ENCODE results near the gene SLC30A1.

SLC30A1 gene

DNA sequence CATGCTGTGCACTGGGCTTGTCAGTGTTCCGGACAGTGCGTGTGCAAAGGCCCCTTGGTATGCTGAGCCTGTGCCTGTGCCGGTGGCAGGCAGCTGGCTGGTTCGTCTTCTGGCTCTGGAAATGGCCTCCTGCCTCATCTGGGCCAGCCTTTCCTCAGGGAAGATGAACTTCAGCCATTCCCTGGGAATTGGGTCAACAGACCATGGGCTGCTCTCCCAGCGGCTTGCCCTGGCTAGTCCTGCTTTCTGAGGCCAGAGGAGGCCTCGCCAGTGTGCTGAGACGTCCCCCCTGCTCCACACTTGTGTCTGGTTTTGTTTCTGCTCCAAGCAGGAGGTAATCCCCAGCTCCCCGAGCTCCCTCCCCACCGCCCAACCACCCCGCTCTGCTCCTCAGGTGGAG, 54.4 kb downstream of the SLC30A1 start:
- no peak for DNase-seq (ENCODE audit: low read depth in 2 of 2)

DNA sequence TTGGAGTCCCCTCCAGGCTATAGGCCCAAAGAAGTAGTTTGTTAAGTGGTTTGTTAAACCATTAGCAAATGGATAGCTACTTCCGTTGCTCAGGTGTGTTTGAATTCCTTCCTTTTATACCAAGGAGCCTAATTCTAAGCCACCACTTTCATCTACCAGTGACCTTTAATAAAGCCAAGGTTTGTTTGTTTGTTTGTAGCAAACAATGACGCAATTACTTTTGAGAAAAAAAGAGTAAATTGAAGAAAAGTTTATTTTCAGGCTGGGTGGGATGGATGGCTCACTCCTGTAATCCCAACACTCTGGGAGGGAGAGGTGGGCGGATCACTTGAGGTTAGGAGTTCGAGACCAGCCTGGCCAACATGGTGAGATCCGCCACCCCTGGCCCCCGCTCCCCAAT, 56.2 kb downstream of the SLC30A1 start:
- no peak for DNase-seq (ENCODE audit: low read depth in 2 of 2)
